Putamen (tissue), 1 donor: ENCODE results near the gene MAPK7.
A peak's percentile ranks its signal among the peaks of the same experiment; 100 is the strongest.

Experiments used
- DNase-seq: peaks from one replicate; pipeline ENCODE4 v3.0.0-alpha.2; 2016; ENCODE audit warnings: low spot score

Gene MAPK7

DNA sequence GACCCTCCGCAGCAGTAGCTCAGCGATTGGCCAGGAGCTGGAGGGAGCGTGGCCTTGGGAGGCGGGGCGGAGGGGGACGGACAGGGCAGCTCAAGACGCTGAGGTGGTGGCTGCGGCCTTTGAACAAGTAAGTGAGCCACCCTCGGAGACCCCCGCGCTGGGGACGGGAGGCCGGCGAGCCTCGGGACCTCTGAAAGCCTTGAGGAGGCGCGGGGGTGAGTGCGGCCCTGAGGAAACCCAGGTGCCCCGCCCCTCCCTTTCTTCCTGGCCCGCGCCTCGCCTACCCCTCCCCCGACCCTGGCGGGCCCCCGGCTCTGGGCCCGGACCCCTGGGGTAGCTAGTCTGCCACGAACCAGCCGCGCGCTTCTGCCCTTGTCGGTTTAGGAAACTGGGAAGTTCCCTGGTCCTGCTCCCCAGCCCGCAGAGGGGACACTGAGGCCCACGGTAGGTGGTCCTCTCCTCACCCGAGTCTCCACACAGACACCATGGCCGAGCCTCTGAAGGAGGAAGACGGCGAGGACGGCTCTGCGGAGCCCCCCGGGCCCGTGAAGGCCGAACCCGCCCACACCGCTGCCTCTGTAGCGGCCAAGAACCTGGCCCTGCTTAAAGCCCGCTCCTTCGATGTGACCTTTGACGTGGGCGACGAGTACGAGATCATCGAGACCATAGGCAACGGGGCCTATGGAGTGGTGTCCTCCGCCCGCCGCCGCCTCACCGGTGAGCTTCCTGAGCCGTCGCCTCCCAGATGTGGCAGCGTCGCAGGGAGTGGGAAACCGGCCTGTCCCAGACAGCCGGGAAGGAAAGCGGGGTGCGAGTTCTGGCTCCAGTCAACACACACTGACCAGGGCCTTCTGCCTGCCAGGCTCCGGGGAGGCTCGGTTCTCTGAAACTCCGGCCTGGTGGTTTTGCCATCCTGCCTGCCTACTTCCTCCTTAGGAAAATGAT lies at the start of gene MAPK7:
Gene MAPK7, plus strand, starts transcription at position 83 of the 945 bp plus-strand sequence. Its CDS starts 403 bp downstream, at position 486.
- no peak for DNase-seq

DNA sequence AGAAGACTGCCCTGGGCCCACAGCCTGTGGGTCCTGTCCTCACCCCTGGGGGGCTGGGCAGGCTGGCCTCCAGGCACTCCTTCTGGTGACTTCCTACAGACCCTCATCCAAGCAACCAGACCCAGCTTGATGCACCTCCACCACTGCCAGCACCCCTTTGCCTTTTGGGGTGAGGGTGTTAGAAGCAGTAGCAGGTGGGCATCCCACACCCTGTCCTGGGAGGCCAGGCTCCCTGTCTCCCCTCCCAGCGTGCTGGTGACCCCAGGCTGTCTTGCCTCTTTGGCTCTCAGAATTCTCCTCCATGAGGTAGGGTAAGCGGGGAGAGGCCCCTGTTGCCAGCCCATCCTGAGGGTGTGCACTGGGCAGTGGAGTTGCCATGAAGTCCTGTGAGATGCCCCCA lies 49.2 kb upstream of the MAPK7 start:
- DNase-seq, result no peak

DNA sequence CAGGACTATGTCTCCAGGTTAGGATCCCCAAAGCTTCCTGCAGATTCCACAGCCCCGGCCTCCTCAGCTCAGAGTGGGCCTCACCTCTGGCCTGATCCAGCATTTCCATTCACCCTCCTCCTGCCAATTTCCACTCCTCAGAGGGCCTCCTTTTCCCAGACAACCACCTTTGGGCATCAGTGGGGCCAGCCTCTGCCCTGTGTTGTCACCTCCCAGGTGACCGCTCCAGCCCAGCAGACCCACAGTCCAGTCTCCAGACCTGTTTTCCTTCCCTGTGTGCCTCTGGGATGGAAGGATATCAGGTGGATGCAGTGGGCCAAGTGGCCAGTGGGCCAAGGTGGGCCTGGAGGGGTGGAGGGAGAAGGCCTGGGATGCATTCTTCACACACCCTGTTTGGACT lies 48.5 kb upstream of the MAPK7 start:
- no peak for DNase-seq

DNA sequence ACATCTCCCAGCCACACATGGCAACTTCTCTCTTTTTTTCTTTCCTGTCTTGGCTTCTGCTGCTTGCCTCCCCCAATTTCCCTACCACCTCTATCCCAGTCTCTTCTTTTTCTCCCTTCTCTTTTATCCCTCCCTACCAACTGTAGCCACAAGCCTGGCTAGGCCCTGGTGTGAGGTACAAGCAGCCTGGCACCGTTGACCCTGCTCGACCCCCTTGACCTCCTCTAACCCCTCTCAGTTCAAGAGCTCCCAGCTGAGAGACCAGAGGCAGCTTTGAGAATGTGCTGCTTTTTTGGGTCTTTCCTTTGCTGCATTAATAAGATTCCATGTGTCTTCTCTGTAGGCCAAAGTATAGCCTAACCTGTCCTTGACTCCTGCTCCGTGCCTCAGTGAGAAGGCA lies 48.0 kb upstream of the MAPK7 start:
- DNase-seq, result no peak

DNA sequence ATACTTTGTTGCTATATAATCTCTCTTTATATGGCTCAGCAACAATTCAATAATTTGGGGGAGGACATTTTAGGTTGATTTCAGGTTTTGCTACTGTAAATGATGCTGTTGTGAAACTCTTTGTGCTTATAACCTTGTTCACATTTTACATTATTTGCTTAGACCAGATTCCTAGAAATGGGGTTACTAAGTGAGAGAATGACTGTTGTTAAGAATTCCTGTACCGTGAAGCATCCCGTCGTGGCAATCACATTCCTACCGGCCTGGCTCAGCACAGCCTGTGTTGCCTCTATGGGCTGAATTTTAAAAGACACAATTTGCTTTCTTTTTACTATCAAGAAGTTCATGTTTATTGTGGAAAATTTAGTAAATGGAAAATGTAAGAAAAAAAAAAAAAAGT lies 47.2 kb upstream of the MAPK7 start:
- DNase-seq, result no peak

DNA sequence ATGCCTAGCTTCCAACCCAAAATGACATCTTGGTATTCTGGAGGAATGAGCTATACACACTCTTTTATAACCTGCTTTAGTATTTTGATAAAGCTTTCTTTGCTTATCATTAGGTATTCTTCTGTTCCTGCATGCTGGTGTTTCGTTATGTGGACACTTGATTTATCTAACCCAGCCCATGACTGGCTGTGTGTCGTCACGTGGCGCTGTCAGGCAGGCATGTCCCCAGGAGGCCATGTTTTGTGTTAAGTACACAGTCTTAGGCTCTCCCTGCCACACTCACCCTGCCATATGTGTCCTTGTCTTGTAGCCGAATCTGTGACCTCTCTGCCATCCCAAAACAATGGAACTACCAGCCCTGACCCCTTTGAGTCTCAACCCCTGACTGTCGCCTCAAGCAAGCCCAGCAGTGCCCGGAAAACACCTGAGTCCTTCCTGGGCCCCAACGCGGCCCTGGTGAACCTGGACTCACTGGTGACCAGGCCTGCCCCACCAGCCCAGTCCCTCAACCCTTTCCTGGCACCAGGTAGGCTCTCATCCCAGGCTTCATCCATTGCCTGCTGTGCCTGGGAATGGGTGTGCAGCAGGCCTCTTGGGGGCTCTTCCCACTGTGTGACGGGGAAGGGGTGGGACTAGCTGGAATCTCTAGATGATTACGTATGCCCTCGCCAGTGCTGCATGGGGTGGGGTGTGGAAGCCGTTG lies 46.6 kb upstream of the MAPK7 start:
- DNase-seq, result no peak

DNA sequence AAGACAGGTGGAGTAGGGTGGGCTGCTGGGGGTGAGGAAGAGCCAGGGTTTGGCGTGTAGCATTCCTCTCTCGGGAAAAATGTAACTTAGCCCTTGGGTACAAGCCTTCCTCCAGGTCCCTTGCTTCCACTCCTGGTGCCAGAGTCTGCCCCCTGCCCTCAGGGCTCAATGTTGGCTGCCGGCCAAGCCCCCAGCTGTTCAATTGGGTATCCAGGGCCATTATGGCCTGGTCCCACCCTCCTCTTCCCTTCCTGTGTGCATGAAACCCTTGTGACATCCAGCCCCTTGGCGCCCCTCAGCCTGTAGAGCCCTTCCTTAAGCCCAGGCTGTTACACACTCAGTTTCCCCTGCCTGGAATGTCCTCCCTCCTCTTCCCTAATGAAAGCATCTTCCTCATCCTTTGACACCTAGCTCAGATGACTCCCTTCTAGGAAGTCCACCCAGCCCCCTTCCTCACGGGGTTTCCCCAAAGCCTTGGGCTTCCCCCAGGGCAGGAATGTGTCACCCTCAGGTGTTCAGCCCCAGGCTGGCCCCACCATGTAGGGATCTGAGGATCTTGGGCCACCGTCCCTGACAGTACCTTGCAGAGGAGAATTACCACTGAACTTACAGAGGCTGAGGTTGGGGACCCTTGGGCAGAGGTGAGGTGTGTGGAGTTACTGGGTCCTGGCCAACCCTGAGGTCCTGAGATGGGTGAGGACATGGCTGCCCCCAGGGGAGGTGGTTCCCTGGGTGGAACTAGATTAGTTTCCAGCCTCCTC lies 45.7 kb upstream of the MAPK7 start:
- DNase-seq, result no peak

DNA sequence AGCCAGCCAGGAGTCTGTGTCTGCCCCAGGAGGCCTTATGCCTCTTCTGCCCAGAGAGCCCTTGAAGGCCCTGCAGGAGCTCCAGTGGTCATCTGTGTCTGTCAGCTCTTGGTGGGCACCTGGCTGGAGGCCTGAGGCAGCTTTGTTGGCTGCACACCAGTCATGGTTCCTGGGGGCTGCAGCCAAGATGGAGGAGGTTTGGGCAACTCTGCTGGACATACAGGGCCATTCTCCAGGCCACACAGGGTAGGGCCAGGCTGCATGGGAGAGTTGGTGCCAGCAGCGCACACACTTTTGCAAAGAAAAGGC lies 45.2 kb upstream of the MAPK7 start:
- DNase-seq, result no peak

DNA sequence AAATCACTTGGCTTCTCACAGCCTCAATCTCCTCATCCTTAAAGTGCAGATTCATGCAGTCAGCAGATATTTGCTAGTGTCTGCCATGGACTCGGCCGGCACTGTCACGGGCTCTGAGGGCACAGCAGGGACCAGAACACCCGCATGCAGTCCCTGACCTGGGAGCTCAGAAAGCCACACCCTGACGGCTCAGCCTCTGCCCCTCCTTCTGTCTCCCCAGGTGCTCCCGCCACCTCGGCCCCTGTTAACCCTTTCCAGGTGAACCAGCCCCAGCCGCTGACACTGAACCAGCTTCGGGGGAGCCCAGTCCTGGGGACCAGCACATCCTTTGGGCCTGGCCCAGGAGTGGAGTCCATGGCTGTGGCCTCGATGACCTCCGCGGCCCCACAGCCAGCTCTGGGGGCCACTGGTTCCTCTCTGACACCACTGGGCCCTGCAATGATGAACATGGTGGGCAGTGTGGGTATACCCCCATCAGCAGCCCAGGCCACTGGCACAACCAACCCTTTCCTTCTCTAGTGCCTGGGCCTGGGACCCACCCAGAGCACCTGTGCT lies 44.5 kb upstream of the MAPK7 start:
- DNase-seq, result no peak

DNA sequence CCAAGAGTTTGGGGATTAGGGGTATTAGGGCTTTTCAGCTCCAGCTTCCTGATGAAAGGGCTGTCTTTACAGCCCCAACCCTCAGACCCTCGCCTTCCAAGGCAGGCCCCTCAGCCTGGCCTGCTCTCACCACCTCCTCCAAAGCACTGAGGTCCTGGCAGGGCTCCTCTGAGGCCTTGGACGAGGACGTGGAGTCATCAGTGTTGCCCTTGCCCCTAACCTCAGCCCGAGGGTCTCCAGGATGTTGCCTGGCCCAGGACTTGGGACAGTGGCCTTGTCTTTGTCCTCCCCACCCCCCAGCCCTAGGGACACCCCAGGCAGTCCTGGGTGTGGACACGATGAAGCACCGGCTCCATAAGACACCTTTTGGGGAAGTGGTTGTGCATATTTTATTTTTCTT lies 44.0 kb upstream of the MAPK7 start:
- DNase-seq, result no peak

DNA sequence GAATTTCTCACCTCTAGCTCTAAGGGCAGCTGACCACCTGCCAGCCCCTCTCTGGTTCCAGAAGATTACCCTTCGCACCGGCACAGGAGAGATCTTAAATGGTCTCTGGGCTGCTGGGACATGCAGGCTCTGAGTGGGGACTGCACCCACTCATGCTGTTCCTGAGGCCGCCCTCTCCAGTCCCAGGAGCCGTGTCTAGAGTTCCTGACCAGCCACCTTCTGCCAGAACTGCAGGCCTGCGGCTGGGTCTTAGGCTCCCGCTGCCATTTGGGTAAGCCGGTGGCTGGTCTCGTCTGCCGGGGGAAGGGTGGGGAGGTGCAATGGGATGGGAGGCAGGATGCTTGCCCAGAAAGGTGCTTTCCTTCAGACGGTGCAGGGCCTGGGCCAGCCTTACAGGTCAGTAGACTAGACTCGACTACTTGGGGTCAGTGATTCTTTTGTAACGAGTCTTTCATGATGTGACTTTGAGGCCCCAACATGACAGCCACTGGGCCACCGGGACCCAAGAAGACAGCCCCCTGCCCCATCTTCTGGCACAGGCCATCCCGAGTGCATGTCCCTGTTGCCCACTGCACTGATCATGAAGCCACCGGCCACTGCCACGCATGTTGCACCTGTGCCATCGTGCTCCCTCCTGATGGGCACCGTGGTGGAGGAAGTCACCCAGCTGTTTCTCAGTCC lies 42.2 kb upstream of the MAPK7 start:
- no peak for DNase-seq

DNA sequence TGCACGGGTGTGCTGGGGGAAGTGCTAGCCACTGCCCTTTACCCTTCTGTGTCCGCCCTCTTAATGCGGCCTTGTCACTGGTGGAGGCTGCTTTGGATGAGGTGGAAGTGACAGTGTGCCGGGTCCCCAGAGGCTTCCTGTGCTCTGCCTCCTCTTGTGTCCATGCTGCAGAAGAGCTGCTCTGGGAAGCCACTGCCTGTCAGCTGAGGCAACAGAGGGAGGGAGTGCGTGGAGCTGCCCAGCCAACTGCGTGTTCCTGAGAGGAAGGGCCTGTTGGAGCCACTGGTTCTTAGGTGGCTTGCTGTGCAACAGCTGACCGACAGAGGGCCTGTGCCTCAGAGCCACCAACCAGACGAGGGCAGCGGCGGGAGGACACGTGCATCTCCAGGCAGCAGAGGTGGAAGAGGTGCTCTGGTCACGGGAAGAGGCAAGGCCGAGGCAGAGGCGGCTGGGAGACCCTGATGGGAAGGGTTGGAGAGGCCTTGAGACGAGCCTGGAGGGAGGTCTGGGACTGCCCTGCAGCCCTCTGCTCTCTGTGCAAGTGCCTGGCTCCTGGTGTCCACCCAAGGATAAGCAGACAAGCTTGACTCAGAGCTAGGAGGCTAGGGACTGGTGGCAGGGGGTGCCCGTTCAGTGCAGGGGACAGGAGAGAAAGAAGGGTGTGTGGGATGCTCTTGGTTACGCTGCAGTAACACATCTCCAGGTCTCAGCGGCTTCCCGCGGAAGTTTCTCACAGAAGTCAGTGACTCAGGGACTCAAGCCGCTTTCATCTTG lies 41.2 kb upstream of the MAPK7 start:
- peak; percentile 68 for DNase-seq

DNA sequence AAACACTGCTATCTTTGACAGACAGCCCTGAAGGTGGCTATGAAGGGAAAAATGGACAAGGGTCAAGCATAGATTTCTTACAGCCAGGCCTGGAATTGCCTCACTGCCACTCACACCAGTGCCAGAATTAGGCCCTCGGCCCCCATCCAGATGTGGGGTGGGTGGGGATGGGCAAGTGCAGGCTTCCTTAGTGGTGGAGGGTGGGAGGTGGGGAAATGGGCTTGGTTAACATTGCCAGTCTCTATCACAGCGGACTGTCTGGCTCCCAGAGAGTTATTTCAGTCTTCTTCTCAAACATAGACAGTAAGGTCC lies 40.6 kb upstream of the MAPK7 start:
- DNase-seq, result no peak

DNA sequence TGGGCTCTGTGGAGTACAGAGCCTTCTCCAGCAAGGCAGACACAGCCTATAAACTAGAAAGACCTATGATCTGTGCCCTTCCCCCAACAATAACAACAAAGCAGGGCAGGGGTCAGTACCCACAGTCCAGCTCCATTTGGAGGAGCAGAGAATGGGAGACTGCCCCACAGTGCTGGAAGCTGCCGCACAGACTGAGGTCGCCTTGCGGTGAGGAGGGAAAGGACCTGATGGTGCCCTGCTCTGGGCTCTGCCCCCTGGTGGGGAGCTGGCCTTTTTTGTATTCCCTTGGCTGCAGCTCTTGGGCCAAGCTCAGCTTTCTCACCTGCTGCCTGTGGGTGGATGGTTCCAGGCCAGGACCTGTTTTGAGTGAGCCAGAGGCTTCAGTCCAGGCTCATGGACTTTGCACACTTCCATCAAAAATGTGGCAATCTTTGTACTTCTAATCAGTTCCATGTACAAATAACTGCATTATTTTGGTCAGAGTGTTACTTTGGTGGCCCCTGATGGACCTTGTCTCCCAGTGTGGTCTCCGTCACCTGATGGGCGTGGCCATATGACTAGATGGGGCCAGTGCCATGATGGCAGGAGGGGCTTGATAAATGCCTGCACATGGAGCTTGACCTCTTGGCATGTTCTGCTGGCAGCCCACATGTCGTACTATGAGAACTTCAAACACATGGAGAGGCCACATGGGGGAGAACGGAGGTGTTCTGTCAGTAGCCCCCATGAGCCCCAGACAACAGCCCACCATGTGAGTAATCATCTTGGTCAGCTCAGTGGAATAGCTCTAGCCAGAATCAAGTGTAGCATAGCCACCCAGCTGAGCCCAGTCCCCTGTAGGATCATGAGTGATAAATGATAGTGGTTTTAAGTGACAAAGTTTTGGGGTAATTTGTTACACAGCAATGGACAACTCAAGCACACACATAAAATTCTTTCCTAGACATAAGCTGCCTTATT lies 40.0 kb upstream of the MAPK7 start:
- DNase-seq, result no peak

DNA sequence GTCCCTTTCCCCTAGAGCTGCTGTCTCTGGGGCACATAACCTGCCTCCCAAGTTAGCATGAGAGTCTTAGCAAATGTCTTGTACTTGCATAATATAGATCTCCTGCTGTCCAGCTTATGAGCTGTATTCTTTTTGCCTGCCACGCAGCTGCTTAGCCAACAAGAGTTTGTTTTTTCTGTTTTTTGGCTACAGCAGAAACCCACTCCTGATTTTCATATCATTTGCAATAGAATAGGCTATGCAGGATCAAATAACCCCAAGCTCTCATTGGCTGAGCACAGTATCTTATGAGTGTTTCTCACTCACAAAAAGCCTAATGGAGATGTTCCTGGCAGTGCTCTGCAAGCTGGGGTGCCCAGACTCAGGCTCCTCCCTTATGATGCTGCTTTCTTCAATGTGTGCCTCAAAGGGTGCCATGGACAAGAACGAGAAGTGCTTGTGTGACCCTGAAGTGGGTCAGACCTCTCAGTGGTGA lies 38.9 kb upstream of the MAPK7 start:
- DNase-seq, result no peak

DNA sequence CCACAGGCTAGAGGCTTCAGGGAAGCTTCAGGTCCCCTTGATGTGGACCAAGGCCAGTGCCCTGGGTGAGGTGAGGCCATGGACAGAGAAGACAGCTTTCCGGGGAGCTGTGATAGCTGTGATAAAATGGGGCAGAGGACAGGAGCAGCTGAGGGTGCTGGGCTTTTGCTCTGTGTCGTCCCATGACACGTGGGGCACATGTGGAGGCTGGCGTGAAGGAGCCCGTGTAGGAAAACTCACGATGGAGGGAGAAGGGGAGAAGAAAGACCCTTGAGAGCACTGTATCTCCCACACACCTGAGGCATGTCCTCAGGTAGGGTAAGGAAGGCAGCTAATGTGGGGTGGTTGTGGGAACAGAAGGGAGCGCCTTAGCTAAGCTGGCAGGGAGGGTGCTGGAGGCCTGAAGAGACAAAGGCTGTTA lies 37.1 kb upstream of the MAPK7 start:
- no peak for DNase-seq

DNA sequence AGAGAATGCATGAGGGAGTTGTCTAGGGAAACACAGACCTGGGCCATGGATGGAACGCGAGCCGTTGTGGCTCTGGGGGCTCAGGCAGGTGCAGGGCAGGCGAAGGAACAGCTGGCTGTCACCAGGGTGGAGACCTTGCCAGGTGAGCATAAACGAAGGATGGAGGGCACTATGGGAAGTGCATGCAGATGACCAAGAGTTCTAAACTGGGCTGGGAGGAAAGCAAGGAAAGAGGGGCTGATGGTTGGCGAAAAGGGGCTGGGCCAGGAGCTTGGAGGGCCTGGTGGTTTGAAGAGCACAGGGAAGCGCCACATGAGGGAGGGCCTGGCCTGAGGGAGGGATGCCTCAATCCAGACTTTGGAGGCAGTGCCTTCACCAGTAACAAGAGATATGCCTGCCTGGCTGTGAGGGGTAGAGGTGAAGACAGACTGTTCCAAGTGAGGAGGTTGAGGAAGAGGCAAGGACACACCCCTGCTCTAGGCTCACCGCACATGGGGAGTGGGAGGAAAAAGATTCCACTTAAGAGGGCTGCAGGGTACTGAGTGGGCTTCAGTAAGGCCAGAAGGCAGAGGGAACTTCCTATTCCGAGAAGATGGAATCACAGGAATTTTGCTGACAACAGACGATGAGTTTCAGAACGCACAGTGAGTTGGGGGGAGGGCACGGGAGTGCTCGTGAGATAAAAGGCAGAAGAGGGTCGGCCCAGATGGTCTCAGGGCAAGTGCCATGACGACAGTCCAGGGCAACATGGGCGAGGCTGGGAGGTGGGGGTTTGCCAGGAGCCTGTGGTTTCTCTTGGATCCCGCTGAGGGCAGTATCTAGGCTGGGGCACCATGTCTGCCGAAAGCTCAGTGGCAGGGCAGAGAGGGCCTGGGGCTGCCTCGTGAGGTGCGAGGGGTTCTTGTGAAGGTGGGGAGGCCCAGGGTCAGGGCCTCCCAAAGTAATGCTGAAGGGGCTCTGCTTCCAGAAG lies 36.4 kb upstream of the MAPK7 start:
- DNase-seq, result no peak

DNA sequence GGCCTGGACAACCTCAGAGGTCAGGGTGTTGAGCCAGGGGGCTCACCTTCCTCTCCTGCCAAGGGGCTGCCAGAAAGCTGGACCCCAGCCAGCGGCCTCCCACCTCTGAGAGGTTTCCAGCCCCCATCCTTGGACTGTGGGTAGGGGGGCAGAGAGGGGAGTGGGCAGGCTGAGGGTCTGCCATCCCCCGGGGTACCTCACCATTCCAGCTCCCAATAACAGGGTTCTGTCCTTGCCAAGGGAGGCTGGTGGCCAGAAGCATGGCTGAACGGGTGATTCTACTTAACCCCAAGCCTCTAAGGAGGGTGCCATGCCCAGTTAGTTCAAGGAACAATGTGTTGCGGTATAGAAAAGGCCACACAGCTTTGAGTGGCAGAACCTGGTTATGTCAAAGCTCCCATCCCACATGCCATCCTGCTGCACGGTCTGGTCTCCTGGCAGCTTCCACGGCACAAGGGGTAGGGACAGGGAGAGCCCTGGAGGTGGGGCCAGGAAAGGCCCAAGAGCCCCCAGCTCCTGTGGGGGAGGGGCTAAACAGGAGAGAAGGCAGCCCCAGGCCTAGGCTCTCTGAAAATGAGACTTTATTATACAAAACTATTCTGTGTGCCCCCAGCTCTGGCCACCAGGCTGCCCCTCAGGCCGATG lies 35.6 kb upstream of the MAPK7 start:
- no peak for DNase-seq
